ENCODE data around the gene MT1B.

MT1B gene

GRCh38 chr16:56689171-56689570, 37.5 kb downstream of the MT1B start:
- DNase-seq: no peak

- DNase-seq: no peak
Measured at GRCh38 chr16:56690420-56691122, 38.9 kb downstream of the MT1B start.

DNA sequence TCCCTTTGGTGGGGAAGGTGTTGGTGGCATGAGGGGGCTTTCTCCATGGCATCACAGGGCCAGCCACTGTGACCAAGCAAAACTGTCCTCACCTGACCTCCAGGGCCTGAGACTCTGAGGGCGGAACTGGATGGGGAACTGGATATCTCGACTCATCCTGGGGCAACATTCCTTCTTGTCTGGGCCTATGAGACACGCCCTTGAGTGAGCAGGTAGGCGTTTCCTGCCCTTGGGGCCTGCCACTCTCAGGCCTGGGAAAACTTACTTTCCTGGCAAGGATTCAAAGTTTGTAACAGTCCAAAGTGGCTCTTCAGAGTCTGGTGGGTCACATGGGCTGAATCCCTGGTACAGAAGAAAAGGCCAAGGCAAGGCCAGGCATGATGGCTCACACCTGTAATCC, 40.2 kb downstream of the MT1B start:
- DNase-seq: no peak

DNA sequence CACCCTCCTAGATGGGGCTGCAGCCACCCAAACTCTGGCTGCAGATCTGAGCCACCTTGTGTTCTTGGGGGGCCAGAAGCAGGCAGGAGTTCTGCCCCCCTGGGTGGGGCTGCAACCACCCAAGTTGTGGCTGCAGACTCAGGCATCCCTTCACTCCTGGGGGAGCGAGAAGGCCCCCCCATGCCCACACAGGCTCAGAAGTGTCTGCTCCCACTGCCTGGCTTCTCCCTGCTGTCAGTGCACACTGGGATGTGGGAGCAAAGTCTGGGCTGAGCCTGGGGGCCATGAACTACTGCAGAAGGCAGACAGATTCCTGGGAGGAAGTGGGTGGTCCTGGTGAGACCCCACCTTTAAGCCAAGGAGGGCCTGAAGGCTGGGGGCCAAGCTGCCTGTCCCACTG, 43.6 kb downstream of the MT1B start:
- no peak for DNase-seq

DNA sequence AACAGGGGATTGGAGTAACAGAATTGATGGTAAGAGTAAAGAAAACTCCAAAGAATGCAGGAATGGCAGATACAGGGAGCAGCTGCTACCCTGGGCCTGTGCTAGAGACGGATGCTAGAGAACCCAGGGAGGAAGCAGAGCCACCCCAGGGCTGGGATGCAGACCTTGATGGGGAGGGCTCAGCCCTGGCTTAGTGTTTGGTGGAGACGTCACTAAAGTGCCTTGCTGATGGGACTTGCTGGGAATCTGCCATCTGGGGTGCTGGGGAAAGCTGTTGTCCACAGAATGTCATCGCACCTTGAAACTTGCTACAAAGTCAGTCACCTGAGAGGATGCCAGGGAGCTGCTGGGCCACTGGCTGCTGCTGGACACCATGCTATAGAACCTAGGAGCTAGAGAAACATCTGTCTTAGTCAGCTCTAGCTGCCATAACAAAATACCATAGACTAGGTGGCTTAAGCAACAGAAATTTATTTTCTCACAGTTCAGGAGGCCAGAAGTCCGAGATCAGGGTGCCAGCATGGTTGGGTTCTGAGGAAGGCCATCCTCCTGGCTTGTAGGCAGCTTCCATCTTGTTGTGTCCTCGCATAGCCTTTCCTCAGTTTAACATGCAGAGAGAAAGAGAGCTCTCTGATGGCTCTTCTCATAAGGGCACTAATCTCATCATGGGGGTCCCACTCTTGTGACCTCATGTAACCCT, 45.9 kb downstream of the MT1B start:
- DNase-seq: no peak

DNA sequence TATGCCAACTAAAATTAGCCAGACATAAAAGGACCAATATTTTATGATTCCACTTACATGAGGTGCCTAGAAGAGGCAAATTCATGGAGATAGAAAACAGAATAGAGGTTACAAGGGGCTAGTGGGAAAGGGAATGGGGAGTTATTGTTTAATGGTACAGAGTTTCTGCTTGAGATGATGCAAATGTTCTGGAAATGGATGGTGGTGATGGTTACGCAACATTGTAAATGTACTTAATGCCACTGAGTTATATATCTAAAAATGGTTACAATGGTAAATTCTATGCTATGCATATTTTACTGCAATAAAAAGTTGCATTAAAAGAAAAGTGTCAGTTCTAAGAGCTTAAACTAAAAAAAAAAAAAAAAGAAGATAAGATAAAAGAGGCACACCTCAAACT, 48.5 kb downstream of the MT1B start:
- DNase-seq: no peak

GRCh38 chr16:56700631-56701030, 48.9 kb downstream of the MT1B start:
- DNase-seq: no peak

GRCh38 chr16:56701534-56701933, 49.8 kb downstream of the MT1B start:
- no peak for DNase-seq

Data from NCI-H1930 (cell line).